B cell (primary cell): Measurements from ENCODE around the gene GLI1.

Experiments
- CTCF ChIP-seq: fragments of 200-600 bp; IDR thresholded peaks from one replicate; pipeline ENCODE4 v1.8.0; 2022; ENCODE audit warnings: antibody characterized with exemption, mild to moderate bottlenecking
- EZH2 ChIP-seq: IDR thresholded peaks from 2 replicates; pipeline ENCODE4 v1.6.1; 2012; ENCODE audit warnings: borderline replicate concordance, low read depth, mild to moderate bottlenecking, moderate library complexity, low read length; ENCODE audit not compliant: insufficient read depth, poor library complexity, severe bottlenecking

- TF ChIP-seq CTCF: no peak
- no peak for TF ChIP-seq EZH2
Observed at GRCh38 chr12:57488402-57489156, 29.0 kb downstream of the GLI1 start.
